Breast epithelium (tissue), 4 donors: ENCODE measurements around the gene SSTR3. TPM values are rescaled to one million over a fixed set of nuclear protein-coding genes. Genes with fewer than 3 reads are reported as not detected.

Experiments
- DNase-seq, 2 donors: peaks; one replicate each; pipeline ENCODE4 v3.0.0-alpha.2; 2019; ENCODE audit warnings: low spot score in 2 of 2
- H3K27ac ChIP-seq, 2 donors: fragments of 200-600 bp; sonication (generic) in 1 of 2; one replicate each; pipeline ENCODE4 v1.5.1; 2016 to 2019; ENCODE audit warnings: mild to moderate bottlenecking in 1 of 2
- H3K27me3 ChIP-seq, 2 donors: fragments of 200-600 bp; sonication (generic) in 1 of 2; one replicate each; pipeline versions ENCODE4 v1.5.1 to v1.6.0; 2017 to 2019; ENCODE audit warnings: control low read depth in 1 of 2, mild to moderate bottlenecking in 1 of 2
- H3K36me3 ChIP-seq: fragments of 200-600 bp; one replicate; pipeline ENCODE4 v1.5.1; 2019
- H3K4me1 ChIP-seq, 2 donors: fragments of 200-600 bp; sonication (generic); one replicate each; pipeline ENCODE4 v1.5.1; 2016 to 2019; ENCODE audit warnings: control low read depth in 1 of 2
- H3K4me3 ChIP-seq, 3 donors: fragments of 200-600 bp; sonication (generic); 1 replicate in 2 of 3; 2 replicates in 1 of 3; pipeline ENCODE4 v1.5.1; 2016 to 2019; ENCODE audit warnings: mild to moderate bottlenecking in 3 of 3, moderate library complexity in 2 of 3
- H3K9me3 ChIP-seq, 2 donors: fragments of 200-600 bp; sonication (generic) in 1 of 2; one replicate each; pipeline ENCODE4 v1.5.1; 2016 to 2019; ENCODE audit warnings: control low read depth in 1 of 2
- CTCF ChIP-seq, 3 donors: fragments of 450-650 bp; IDR thresholded peaks; one replicate each; pipeline ENCODE4 v1.5.1; 2016 to 2017; ENCODE audit warnings: antibody characterized with exemption in 3 of 3, mild to moderate bottlenecking in 3 of 3, moderate library complexity in 3 of 3
- POLR2A ChIP-seq: fragments of 450-650 bp; IDR thresholded peaks from one replicate; pipeline ENCODE4 v1.6.1; 2016; ENCODE audit warnings: antibody characterized with exemption, mild to moderate bottlenecking, moderate library complexity
- POLR2AphosphoS5 ChIP-seq, 3 donors: sonication (generic); formaldehyde crosslinking; IDR thresholded peaks; one replicate each; pipeline ENCODE4 v1.6.1; 2017; ENCODE audit warnings: antibody characterized with exemption in 3 of 3
- intact Hi-C: fragments of 100-400 bp; cut with DNase I; formaldehyde crosslinking; loops from one replicate; pipeline ENCODE4 v1.15.1; 2023; ENCODE audit warnings: low total_unique reads
- total RNA-seq, 3 donors: library from RNA; depleted of rRNA; stranded (reverse); fragments of >200 nt; gene quantifications; one replicate each; pipeline ENCODE4 v1.1.0, GENCODE V29; 2016

Gene SSTR3
- total RNA-seq, 3 donors from 2014 or later: not detected

- Histone ChIP-seq H3K9me3 (no peaks in the 10 kb centered on the region), H3K4me3 (no peak overlapping the region), H3K36me3 (no peaks in the 10 kb centered on the region), H3K27me3 (no peaks in the 10 kb centered on the region), H3K27ac (peak overlapping the region; percentile 78 to 79), H3K4me1 (peaks cover 25 to 32% of the 10 kb centered on the region in 2 donors)
- TF ChIP-seq POLR2A (no peak), CTCF (IDR thresholded peaks at IDR 0.05) (no peak), POLR2AphosphoS5 (IDR thresholded peaks at IDR 0.05) (peak in 1 of 3 donors; percentile 13)
- DNase-seq: peak in 1 of 2 donors; percentile 36
- intact Hi-C loops: no loop called here
Measured at GRCh38 chr22:37178350-37179125, 33.7 kb downstream of the SSTR3 start.

GRCh38 chr22:37177755-37178154, 34.5 kb downstream of the SSTR3 start:
- intact Hi-C loops: no loop called here
- Histone ChIP-seq H3K4me3 (no peak overlapping the region), H3K27ac (peak overlapping the region; percentile 78 to 79), H3K36me3 (no peaks in the 10 kb centered on the region), H3K9me3 (no peaks in the 10 kb centered on the region), H3K4me1 (peaks cover 25 to 32% of the 10 kb centered on the region in 2 donors), H3K27me3 (no peaks in the 10 kb centered on the region)
- no peak for DNase-seq
- TF ChIP-seq POLR2AphosphoS5 (IDR thresholded peaks at IDR 0.05) (no peak), POLR2A (no peak), CTCF (IDR thresholded peaks at IDR 0.05) (no peak)

- H3K27me3 ChIP-seq: no peaks in the 10 kb centered on the region
- no peak overlapping the region for H3K4me3 ChIP-seq
- H3K9me3 ChIP-seq: no peaks in the 10 kb centered on the region
- no peaks in the 10 kb centered on the region for H3K36me3 ChIP-seq
- H3K4me1 ChIP-seq: peaks cover 25 to 32% of the 10 kb centered on the region in 2 donors
- no peak for DNase-seq
- TF ChIP-seq POLR2A: no peak
- no peak for TF ChIP-seq POLR2AphosphoS5 (IDR thresholded peaks at IDR 0.05)
- no peak for TF ChIP-seq CTCF (IDR thresholded peaks at IDR 0.05)
- peak overlapping the region; percentile 38 to 79 for H3K27ac ChIP-seq
- intact Hi-C loops: no loop called here
Measured at GRCh38 chr22:37177221-37177620, 35.1 kb downstream of the SSTR3 start.

- peak; percentile 51 to 58 for DNase-seq
- peak overlapping the region; percentile 42 to 79 for H3K27ac ChIP-seq
- intact Hi-C loops: no loop called here
- H3K4me3 ChIP-seq: peak overlapping the region in 1 of 3 donors; percentile 57
- TF ChIP-seq CTCF (IDR thresholded peaks at IDR 0.05) (no peak), POLR2A (no peak), POLR2AphosphoS5 (IDR thresholded peaks at IDR 0.05) (peak; percentile 45 to 77 (median 61))
- no peaks in the 10 kb centered on the region for H3K9me3 ChIP-seq
- no peaks in the 10 kb centered on the region for H3K36me3 ChIP-seq
- H3K4me1 ChIP-seq: peaks cover 25 to 32% of the 10 kb centered on the region in 2 donors
- H3K27me3 ChIP-seq: no peaks in the 10 kb centered on the region
Measured at GRCh38 chr22:37176464-37177061, 35.7 kb downstream of the SSTR3 start.
